HPDE6-E6E7 (cell line): Measurements from ENCODE around the gene AGFG2.
"Not testable (repeated sequence)": the region's sequence is repeated elsewhere in the genome, so short reads cannot be mapped to it uniquely, and the experiment has no call there.

ENCODE experiments used
- DNase-seq: peaks from one replicate; pipeline ENCODE4 v3.0.0; 2011; ENCODE audit warnings: missing footprints; ENCODE audit errors: extremely low spot score

The AGFG2 gene

GRCh38 chr7:100548446-100548845 is 9.4 kb downstream of the AGFG2 start:
- DNase-seq, result not testable (repeated sequence)

- no peak for DNase-seq
Measured at GRCh38 chr7:100552532-100552931, 13.5 kb downstream of the AGFG2 start.

- DNase-seq, result no peak
Measured at GRCh38 chr7:100553032-100553431, 14.0 kb downstream of the AGFG2 start.

- DNase-seq, result no peak
Measured at GRCh38 chr7:100555701-100556100, 16.7 kb downstream of the AGFG2 start.

- DNase-seq, result no peak
Measured at GRCh38 chr7:100556541-100556940, 17.5 kb downstream of the AGFG2 start.

GRCh38 chr7:100559127-100559526 is 20.1 kb downstream of the AGFG2 start:
- no peak for DNase-seq

- no peak for DNase-seq
Measured at GRCh38 chr7:100561491-100562194, 22.6 kb downstream of the AGFG2 start.

- DNase-seq, result no peak
Measured at GRCh38 chr7:100562195-100563099, 23.4 kb downstream of the AGFG2 start.

GRCh38 chr7:100563100-100563564 is 24.1 kb downstream of the AGFG2 start:
- no peak for DNase-seq

- peak; percentile 63 for DNase-seq
Measured at GRCh38 chr7:100563809-100564400, 24.9 kb downstream of the AGFG2 start.

GRCh38 chr7:100564405-100564804 is 25.4 kb downstream of the AGFG2 start:
- not testable (repeated sequence) for DNase-seq

GRCh38 chr7:100565133-100565571 is 26.1 kb downstream of the AGFG2 start:
- DNase-seq, result no peak

GRCh38 chr7:100566018-100566531 is 27.1 kb downstream of the AGFG2 start:
- no peak for DNase-seq

- DNase-seq, result no peak
Measured at GRCh38 chr7:100567031-100567730, 28.2 kb downstream of the AGFG2 start.

- no peak for DNase-seq
Measured at GRCh38 chr7:100567751-100568175, 28.8 kb downstream of the AGFG2 start.

GRCh38 chr7:100568176-100568895 is 29.3 kb downstream of the AGFG2 start:
- DNase-seq, result no peak

GRCh38 chr7:100568896-100569844 is 30.2 kb downstream of the AGFG2 start:
- DNase-seq, result no peak

- DNase-seq, result no peak
Measured at GRCh38 chr7:100570954-100571828, 32.2 kb downstream of the AGFG2 start.

GRCh38 chr7:100571829-100572116 is 32.8 kb downstream of the AGFG2 start:
- DNase-seq, result no peak
